HG03565 (cell line): Measurements from ENCODE around the gene PDE3B.
"Not testable (repeated sequence)": the region's sequence is repeated elsewhere in the genome, so short reads cannot be mapped to it uniquely, and the experiment has no call there.

Experiments
- ATAC-seq: cut with Tn5 transposase; IDR thresholded peaks from one replicate; pipeline ENCODE4 v1.9.1; 2021; ENCODE audit warnings: mild to moderate bottlenecking, moderate library complexity; ENCODE audit not compliant: unreplicated experiment

The PDE3B gene

GRCh38 chr11:14875163-14875562, 231.6 kb downstream of the PDE3B start:
- ATAC-seq: no peak

- ATAC-seq: no peak
Measured at GRCh38 chr11:14881576-14882193, 238.1 kb downstream of the PDE3B start.

- peak; percentile 51 for ATAC-seq
Measured at GRCh38 chr11:14882196-14882595, 238.6 kb downstream of the PDE3B start.

GRCh38 chr11:14883683-14884082, 240.1 kb downstream of the PDE3B start:
- not testable (repeated sequence) for ATAC-seq

GRCh38 chr11:14884667-14885273, 241.2 kb downstream of the PDE3B start:
- no peak for ATAC-seq

GRCh38 chr11:14886513-14886912, 242.9 kb downstream of the PDE3B start:
- ATAC-seq: no peak

GRCh38 chr11:14891143-14892035, 247.8 kb downstream of the PDE3B start:
- peak; percentile 39 for ATAC-seq

- ATAC-seq: peak; percentile 92
Measured at GRCh38 chr11:14892036-14892556, 248.5 kb downstream of the PDE3B start, which contains the start of gene CYP2R1. Gene CYP2R1 (minus strand): TSS chr11:14892231. CDS start chr11:14892205, 26 bp downstream.

- no peak for ATAC-seq
Measured at GRCh38 chr11:14892577-14892976, 249.0 kb downstream of the PDE3B start.

GRCh38 chr11:14894657-14895598, 251.3 kb downstream of the PDE3B start:
- ATAC-seq: no peak

GRCh38 chr11:14898355-14898754, 254.8 kb downstream of the PDE3B start:
- no peak for ATAC-seq

GRCh38 chr11:14898906-14899305, 255.3 kb downstream of the PDE3B start:
- ATAC-seq: no peak

- no peak for ATAC-seq
Measured at GRCh38 chr11:14902650-14903350, 259.2 kb downstream of the PDE3B start.

GRCh38 chr11:14904745-14905103, 261.1 kb downstream of the PDE3B start:
- ATAC-seq: peak; percentile 29

GRCh38 chr11:14905104-14906033, 261.8 kb downstream of the PDE3B start:
- ATAC-seq: peak; percentile 37

GRCh38 chr11:14906578-14906977, 263.0 kb downstream of the PDE3B start:
- no peak for ATAC-seq

- ATAC-seq: no peak
Measured at GRCh38 chr11:14906993-14907392, 263.4 kb downstream of the PDE3B start.

GRCh38 chr11:14907411-14908213, 264.0 kb downstream of the PDE3B start:
- ATAC-seq: peak; percentile 44
